ENCODE data around the gene LTBP4.

DNA sequence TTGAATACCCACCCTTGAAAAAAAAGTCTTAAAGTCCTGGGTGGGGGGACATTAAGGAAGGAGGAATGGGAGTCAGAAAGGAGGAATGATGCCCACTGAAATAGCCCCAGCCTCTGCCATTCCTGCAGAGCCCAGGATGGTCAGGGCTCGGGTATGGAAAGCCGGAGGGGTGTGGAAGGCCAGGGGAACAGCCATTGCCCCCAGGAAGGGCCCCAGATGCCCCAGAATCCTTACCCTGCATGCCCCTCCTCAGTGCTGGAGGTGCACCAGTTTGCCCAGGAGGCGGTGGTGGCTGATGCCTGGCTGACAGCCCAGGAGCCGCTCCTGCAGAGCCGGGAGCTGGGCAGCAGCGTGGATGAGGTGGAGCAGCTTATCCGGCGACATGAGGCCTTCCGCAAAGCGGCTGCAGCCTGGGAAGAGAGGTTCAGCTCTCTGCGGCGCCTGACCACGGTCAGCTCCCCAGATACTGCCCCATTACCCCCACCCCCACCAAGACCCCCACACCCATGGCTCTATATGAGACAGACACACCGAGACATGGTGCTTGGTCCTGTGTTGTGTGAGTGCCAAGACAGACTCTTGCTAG lies 35.2 kb upstream of the LTBP4 start:
- TF ChIP-seq, protein P1, sequence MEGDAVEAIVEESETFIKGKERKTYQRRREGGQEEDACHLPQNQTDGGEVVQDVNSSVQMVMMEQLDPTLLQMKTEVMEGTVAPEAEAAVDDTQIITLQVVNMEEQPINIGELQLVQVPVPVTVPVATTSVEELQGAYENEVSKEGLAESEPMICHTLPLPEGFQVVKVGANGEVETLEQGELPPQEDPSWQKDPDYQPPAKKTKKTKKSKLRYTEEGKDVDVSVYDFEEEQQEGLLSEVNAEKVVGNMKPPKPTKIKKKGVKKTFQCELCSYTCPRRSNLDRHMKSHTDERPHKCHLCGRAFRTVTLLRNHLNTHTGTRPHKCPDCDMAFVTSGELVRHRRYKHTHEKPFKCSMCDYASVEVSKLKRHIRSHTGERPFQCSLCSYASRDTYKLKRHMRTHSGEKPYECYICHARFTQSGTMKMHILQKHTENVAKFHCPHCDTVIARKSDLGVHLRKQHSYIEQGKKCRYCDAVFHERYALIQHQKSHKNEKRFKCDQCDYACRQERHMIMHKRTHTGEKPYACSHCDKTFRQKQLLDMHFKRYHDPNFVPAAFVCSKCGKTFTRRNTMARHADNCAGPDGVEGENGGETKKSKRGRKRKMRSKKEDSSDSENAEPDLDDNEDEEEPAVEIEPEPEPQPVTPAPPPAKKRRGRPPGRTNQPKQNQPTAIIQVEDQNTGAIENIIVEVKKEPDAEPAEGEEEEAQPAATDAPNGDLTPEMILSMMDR (IDR thresholded peaks at IDR 0.05): no peak
- TF ChIP-seq POLR2A (IDR thresholded peaks at IDR 0.05): no peak
